GM18867 (cell line): ENCODE results near the gene SPTSSA.

ENCODE experiments used
- ATAC-seq: cut with Tn5 transposase; IDR thresholded peaks from one replicate; pipeline ENCODE4 v1.9.1; 2021; ENCODE audit warnings: mild to moderate bottlenecking, moderate library complexity; ENCODE audit not compliant: unreplicated experiment

SPTSSA gene

DNA sequence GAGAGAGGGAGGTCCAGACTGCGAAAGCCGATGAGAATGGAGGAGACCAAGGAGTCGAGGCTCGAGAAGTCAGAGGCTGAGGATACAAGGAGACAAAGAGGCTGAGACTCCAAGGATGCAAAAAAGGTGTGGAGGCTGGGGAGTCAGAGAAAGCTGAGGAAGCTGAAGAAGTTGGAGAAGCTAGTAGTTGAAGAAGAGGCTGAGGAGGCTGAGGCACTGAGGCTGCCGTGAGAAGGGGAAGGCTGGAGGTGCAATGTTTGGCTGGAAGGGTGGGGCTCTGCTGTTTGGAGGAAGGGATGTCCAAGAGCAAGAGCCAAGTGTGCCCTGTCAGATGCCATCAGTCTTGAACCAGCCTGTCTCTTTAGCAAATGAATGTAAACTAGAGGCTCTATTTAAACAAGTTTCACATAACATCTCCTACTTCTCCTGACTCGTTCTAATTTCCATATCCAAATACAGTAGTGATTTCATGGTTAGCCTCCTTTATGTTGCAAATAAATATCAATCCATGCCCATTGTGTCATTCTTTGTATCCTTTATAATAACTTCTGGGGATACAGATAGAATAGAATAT, 10.8 kb upstream of the SPTSSA start:
- ATAC-seq, result no peak

DNA sequence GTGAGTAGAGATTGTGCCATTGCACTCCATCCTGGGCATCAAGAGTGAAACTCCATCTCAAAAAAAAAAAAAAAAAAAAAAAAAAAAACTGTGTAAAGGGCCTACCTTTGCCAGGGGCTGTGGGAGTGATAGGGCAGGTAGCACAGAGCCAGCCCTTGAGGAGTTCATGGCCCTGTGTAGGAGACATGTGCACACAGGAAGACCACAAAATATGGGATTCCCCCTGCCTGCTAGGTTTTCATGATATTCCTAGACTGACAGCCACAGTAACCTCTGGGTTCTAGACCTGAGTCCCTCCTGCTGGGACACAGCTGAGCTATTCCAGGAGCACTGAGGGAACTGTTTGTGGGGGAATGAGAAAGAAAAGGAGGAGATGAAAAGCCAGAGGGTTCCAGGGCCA, 8.3 kb upstream of the SPTSSA start:
- no peak for ATAC-seq

DNA sequence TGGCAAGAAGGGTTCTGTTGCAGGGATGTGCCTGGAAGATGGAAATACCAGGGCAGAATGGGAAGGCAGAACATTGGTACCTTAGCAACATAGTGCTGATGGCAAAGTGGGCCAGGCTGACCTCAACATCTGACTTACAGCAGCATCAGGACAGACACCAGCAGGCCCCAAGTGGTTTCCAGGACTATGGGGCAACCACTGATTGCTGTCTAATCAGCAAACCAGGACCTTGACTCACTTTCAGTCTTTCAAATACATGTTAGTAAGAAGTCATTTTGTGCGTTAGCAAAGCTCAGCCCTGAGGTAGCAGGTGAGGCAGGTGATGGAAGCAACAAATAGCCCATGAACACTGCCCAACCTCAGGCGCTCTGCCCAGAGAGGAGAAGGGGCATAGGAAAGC, 4.7 kb upstream of the SPTSSA start:
- ATAC-seq, result no peak

DNA sequence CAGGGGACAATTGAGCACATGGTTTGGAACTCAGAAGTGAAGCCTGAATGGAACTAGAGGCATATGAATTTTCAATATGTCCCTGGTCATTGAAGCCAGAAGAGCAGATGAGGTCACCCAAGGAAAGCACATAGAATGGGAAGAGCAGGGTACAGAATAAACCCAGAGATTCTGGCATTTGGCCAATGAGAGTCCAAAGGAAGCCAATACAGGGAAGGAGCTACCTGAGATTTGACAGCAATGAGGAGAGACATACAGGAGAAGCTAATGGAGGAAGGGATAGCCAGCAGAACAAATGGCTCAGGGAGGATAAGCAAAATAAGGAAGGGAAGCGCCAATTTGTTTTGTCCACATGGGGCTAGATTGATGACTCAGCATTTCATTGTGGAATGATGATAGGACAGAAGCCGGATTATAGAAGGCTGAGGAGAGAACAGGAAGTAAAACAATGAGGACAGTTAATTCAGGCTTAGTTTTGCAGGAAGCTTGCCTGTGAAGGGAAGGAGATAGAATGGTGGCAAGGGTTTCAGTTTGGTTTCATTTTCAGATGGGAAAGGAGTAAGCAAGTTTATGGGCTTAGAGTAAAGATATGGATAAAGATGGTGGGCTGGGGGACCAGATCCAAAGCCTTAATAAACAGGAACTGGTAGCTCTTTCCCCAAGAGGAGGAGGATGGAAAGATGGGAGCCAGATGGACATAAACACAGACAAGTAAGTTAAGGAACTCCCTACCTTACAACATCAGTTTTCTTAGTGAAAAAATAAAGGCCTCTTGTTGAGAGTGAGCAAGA, 3.2 kb upstream of the SPTSSA start:
- no peak for ATAC-seq

DNA sequence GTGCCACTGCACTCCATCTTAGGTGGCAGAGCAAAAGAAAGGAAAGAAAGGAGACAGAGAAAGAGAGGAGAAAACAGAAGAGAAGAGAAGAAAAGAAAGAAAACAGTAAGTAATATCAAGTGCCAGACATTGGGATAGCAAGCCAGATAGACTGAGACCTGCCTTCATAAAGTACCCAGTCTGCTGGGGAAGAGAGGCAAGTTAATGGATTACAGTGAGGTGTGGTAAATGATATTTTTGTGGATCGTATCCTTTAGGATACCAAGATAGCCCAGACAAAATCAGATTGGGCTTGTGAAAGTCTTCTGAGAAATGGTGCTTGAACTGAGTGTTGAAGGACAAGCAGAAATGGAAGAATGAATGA, 1.5 kb upstream of the SPTSSA start:
- no peak for ATAC-seq

DNA sequence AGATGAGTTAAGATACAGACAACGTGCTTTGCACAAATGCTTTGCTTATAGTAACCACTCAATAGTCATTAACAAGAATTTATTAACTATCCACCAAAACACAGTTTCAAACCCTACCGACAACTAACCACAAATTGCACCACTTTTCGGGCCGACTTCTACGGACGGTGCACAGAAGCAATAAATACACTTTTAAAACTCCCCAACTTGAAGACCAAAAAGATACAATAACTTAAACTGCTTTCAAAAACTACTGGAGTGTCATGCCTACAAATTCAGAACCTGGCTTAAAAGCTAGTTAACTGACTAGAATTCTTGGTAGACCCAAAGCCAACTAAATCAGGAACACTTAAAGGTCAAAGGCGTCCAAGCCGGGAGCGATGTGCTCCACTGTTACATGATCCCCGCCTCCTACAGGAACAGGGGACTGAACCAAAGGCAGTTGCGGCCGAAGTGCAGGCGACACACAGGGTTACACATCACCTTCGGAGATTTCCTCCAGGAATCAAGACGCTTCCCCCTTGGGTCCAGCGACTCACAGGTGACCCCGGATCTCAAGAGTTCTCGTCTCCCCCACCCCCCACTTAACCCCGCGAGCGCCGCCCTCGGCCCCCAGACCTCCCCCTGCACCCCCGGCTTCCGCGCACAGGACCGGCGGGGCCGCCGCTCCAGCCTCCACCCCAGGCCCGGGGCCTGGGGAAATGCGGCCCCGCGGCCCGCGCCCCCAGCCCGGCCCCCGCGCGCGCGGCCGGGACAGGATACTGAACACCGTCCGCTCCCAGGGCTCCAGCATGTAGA, 507 bp downstream of the SPTSSA start:
- peak; percentile 37 for ATAC-seq

DNA sequence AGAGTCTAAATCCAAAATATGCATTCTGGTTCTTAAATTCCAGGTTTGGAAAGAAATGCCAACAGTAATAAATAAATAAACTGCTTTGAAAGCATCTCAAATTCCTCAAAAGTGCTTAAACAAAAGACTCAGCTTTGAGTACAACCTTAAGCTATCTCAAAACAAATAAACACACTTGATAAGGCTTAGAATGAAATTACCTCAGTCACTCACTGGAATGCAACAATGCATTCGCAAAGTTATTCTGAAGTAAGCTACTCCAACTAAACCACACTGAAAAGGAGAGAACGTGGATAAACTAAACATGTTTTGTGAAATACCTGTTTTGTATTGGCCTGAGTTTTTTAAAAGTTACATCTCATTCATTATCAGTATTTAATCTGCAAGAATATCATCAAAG, 1.2 kb downstream of the SPTSSA start:
- no peak for ATAC-seq

DNA sequence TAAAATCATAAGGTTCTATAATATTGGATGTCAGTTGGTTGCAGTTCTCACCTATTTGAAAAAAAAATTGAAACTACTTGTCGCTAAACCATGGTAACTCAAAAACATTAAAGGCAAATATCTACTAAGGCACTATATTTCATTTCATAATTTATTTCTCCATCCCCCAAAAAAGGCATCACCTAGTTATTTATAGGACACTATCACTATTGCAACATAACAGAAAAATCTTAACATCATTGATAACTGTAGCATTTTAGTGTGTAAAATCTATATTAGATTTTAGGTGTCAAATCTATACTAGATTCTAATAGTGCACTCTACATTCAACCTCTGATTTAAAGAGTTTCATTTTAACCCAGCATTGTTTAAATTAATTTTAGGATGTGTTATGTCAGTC, 1.7 kb downstream of the SPTSSA start:
- no peak for ATAC-seq

DNA sequence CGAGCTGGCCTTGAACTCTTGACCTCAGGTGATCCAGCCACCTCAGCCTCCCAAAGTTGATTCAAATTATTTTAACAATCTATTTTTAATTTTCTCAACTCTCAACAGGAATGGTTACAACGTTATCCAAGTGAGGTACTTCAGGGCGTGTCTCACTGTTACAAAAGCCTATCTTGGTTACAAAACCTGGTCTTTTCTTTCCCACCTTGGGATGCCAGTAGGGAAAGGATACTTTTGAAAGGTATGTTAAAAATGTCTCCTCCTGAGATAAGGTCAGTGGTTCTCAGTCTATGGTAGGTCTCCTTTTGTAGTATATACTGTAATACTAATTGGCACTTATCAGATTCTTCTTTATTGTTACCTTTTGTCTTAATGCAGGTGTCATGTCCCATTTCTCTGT, 4.9 kb downstream of the SPTSSA start:
- ATAC-seq, result no peak

DNA sequence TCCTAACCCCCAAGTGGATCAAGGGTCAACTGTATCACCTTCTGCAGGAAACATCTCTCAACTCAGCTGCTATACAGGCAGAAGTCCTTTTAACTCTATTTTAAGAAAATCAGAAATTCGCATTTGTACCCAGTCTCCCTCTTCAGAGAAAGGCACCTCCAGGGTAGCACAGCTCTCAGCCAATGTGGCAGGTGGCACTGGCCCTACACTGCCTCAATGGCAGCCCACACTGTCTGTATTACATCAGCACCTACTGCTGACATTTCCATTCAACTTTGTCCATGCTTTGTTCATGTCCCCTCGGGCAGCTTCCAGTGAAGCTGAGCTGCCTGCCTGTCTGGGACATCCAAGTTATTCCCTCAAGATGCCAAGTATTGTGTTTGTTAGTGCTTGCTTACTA, 8.8 kb downstream of the SPTSSA start:
- ATAC-seq, result no peak

DNA sequence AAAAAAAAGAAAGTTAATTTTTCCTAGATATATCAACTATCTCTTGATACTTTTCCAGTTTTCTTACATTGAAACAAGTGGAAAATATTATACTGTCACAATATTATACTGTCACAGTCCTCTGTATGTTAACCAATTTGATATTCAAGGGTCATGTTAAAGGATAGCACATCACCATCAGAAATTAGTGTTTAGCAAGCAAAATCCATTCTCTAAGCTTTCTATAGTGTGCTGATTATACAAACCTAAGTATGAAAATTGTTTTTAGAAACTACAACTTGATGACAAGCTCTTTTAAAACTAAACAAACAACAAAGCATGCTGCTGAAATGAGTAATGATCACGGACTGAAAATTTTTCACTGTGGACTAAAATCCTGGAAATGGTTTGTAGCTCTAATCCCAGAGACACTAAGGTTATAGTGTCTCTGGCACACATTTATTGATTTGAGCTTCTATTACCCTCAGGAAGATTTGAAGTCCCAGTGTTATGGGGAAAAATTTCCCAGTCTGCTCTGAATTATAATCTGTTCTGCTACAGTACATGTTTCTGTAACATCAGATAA, 9.7 kb downstream of the SPTSSA start:
- ATAC-seq, result no peak

DNA sequence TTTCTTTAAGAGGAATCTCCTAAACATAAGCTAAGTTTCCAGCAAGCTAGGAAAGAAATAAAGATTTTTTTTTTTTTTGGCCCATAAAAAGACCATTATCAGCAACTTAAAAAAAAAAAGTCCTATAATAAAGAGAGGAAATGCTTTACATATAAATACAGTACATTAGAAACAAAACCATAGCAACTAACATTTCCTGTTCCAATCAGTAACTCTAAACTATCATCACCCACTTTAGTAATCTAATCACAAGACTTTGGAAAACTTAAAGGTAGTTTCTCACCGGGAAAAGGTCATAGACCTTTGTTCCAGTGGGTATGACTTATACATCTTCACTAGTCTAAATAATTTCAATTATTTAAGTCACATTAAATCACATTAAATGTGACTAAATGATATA, 11.1 kb downstream of the SPTSSA start:
- no peak for ATAC-seq

DNA sequence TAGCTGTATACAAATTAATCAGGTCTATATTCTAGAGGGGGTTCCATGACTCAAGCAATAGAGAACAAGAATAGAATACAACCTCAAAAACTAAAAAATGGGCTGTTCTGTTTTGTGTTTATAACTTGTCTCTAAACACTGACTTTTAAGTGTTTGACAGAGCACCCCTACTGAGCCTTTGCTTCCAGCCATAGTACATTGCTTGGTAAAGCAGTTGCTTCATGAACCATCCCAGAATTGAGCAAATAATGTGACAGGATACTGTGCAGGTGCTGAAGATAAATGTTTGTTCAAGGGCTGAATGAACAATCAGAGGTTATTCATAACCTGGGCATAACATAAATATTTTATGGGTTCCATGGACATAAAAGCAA, 11.5 kb downstream of the SPTSSA start:
- ATAC-seq, result no peak

DNA sequence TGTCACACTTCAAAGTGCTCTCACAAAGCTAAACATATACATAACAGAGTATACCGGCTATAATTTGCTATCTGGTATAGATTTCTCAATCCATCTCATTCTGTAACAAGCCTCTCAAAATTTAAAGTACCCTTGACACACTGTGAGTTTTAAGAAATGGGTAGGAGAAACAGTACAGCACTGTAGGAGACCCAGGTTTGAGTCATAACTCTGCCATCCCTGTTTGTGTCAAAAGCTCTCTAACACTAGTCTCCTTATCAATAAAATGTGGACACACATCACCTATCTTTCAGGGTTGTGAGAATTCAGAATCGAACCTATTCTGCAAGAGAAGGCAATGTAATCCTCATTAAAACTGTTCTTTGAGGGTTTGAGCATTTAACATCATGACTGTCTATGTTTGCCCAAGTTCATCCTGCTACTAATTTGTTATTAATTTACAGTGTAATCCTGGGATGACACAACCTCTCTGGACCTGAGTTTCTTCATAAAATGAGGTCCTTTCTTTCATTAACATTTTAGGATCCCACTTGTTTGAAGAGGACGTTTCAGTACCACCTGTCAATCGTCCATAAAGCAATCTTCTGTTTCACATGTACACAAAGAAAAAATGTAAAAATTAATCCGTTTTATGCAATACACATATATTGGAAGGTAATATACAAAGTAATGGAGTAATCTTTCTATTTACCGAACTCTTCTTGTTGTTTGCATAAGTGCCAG, 12.1 kb downstream of the SPTSSA start:
- ATAC-seq, result no peak

DNA sequence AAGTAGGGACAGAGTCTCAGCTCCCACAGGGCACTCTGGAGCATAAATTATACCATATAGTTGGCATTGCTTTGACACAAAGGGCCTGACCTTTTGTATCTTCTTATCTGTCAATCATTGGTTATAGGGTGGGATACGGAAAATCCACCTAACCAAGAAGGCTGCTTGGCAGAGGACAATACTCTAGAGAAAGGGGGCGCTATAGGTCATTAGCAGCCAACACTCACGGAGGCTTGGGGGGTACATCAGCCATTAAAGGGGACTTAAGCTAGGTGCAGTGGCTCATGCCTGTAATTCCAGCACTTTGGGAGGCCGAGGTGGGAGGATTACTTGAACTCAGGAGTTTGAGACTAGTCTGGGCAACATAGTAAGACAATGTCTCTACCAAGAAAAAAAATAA, 22.9 kb downstream of the SPTSSA start:
- ATAC-seq, result no peak

DNA sequence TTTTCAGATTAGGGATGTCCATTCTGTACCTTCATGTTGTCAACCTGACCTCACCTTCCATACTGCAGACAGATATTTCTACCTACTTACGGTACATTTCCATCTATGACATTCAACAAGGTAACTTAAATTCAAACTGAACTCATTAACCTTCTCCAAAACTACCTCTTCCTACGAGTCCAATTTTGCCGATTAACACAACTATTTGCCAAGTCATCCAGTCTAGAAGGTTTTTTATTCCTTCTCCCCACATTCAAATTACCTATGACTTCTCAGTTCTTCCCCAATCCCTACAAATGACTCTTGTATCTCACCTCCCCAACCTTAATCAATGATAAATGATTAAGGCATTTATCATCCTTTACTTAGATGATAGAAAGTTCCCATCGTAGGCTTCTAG, 23.6 kb downstream of the SPTSSA start:
- ATAC-seq, result no peak

DNA sequence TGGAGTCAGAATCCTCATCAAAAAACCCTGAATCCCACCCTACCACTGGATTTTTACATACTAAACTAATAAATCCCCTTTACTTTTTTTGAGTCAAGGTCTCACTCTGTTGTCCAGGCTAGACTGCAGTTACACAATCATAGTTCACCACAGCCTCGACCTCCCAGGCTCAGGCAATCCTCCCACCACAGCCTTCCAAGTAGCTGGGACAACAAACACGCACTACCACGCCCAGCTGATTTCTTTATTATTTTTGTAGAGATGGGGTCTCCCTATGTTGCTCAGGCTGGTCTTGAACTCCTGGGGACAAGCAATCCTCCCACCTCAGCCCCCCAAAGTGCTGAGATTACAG, 24.3 kb downstream of the SPTSSA start:
- ATAC-seq, result no peak

DNA sequence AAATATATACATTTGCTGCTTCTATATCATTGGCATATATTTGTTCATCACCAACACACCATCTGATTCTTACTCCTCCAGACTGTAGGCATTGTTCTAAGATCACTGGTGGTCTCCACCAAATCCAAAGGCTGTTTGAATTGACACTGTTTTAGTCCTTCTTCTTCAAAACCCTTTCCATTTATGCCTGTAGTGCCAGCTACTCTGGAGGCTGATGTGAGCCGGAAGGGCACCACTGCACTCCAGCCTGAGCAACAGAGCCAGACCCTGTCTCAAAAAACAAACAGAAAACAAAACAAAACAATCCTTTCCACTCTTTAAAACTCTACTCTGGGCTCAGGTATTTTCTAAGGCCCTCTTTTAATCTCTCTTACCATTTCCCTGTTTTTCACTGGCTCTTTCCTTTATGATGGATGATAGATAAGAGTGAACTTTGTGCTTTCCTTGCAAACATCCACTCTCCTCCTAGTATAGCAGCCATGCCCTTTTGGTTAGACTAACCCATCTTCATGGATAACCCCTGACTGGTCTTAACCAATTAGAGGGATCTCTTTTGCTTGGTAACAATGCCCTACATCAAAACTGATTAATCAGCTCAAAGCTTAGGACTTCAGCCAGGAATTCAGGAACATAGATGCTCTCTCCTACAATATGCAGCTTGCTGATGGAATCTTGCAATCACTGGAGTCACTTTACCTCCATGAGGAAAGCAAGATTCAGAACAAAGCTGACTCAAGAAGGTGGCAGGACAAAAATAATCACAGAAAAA, 24.9 kb downstream of the SPTSSA start:
- no peak for ATAC-seq

DNA sequence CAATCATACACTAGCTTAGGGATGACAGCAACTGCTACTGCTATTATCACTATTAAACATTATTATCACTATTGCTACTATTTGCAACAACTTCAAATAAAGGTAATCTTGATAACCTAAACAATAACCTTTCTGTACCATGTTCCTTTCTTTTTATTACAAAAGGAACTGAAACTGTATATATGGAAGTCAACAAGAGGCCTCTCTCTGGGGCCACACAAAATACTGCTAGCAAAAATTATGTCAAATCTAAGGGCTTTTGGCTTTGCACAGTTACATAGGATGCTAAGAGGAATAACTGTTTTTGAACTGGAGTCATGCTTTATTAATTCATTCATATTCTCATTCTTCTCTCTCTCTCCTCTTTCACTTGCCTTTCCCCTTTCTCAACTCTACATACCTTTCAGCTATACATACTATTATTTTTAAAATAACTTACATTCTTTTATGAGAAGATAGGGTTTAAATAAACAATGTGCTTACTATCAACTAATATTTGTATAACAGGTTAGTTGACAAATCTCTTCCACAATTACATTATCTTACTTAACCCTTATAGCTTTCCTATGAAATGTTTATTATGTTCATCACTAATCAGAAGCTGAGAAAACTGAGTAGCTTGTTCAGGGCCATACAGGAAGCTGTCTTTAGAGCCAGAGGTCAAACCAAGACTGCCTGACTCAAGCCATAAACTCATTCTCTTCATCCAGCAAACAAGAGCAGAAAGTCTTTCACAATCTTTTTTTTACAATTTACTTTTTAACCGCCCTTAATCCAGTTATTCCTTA, 25.7 kb downstream of the SPTSSA start:
- no peak for ATAC-seq

DNA sequence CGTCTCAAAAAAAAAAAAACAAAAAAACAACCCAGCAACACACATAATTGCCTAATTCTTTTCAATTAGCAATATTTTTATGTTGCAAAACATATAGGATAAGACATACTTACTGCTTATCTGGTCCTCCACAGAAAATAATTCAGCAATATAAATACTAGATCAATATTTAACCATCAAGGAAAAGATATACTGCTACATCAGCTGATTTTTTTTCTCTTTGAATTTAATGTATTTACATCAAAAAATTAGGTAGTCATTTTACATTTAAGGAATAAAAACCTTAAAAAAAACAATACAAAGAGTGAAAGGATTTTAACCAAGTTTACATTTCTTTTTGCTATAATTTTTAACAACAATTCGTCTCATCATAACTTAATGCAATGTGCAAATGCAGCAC, 28.1 kb downstream of the SPTSSA start:
- ATAC-seq, result no peak
